Kidney capillary endothelial cell (primary cell): ENCODE data around the gene KATNAL2.
A peak's percentile ranks its signal among the peaks of the same experiment; 100 is the strongest.
"Not testable (repeated sequence)": the region's sequence is repeated elsewhere in the genome, so short reads cannot be mapped to it uniquely, and the experiment has no call there.

Experiments
- DNase-seq: peaks from one replicate; pipeline ENCODE4 v3.0.0-alpha.2; 2018; ENCODE audit warnings: low spot score

The KATNAL2 gene

DNA sequence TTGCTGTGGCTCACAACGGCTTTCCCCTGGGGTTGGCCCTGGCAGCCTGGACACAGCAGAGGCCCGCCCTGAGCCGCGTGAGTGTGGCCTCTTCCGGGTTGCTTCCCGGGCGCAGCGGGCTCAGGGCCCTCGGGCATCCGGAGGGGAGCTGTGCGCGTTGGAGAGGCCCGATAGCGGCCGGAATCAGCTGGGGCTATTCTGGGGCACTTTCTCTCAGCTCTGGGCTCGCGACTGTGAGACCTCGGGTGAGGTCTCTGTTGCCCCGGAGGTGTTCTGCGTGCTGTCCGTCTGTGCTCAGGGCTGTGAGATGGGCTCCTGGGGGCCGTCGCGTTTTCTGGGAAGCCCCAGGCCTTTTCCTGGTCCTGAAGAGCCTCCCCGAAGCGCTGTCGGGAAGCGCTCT is 117.2 kb downstream of the KATNAL2 start:
- not testable (repeated sequence) for DNase-seq

DNA sequence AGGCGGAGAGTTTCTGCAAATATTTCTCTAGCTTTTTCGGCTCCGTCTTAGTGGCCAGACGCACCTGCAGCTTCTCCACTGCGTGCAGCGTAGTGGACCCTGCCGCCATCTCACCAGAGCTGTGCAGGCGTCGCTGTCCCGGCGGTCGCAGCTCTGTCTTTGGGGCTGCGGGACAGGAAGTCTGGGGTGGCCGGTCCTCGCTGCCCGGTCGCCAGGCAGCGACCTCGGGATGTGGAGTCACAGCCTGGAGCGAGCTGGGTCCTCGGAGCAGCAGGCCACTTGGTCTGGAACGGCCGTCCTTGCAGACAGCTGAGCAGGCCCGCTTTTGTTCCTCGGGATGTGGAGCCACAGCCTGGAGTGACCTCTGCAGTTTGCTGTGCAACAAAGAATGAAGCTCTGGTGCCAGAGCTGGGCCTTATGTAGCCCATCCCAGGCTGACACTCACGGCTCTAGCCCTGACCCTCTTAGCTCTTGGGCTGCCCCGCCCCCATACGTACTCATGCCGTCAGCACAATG is 117.8 kb downstream of the KATNAL2 start, which contains the start of gene ELOA2:
Gene ELOA2, minus strand, starts transcription at position 466 of the 516 bp plus-strand sequence. Its CDS starts 357 bp downstream, at position 109.
- no peak for DNase-seq

DNA sequence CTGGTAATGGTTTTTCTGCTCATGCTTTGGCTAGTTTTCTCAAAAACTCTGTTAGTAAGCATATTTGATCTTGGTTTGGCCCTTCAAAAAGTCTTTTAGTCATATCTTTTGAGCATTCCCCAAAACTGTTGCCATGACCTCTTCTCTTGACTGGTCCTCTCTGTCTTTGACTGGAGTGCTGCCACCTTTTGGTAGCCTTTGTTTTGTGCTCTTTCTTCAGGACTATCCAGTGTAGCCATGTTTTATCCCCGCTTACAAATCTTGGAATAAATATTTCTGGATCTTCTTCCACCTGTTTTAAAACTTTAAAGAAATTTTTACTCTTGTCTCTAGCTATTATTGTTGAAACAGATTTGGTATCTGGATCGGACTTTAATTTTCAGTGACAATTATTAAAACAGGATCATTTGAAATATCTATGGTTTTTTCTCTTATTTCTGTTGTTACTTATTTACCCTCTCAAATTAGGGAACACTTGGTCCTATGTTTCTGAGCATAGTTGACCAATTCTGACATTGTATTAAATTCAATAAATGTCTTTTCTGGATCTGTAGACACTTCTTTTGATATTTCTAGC is 119.0 kb downstream of the KATNAL2 start:
- peak; percentile 16 for DNase-seq

DNA sequence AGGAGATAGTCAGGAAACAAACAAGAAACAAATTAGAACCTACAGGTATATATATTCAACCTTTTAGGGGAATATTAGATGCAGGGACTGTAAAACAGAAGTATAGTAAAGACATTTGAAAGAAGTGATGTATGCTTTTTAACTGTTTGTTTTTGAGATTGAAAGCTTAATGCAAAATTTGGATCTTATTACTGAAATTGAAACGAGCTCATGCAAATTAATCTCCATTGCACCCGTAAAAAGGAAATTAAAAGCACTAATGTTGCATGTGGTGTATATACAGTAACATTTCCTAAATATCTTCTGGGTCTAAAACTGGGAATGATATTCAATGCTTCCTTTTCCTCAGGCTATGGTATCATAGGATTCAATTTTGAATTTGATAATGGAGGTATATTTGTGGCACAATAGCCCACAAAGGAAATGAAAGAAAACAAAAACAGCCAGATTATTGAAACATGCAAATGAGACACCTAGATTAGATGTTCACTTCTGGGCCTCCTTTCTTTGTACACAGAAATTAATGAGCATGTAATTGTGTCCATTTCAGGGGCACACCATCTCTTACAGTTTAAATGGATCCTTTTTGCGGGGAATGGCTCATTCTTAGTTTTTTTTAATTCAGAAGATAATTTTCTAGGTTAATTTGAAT is 119.7 kb downstream of the KATNAL2 start:
- DNase-seq, result no peak

DNA sequence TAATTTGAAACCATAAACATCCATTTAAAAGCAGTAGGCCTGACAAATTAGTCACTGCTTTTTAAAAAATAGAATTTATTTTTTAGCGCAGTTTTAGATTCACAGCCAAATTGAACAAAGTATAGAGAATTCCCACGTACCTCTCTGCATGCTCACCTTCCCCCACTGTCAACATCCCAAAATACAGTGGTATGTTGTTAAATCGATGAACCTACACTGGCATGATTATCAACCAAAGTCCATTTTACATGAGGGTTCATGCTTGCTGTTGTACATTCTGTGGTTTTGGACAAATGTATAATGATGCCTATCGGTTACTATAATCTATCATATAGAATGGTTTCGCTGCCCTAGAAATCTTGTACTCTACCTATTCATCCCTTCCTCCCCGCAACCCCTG is 123.6 kb downstream of the KATNAL2 start:
- no peak for DNase-seq

DNA sequence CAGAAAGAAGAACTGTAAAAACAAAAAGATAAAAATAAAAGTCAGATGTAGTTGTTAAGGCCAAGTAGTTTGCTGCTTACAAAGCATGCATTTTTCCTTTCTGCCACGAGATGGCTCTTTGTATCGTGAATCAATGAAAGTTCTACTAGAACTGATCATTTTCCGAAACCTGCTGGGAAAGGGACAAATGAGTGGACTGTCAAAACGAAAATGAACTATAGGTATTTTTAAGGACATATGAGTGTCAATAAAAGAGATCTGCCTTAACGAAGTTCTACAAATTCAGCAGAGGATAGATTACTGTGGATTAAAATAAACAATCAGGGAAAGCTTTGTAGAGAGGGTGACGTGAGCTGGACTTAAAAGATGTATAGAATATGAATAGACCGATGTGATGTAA is 133.1 kb downstream of the KATNAL2 start:
- peak; percentile 40 for DNase-seq

DNA sequence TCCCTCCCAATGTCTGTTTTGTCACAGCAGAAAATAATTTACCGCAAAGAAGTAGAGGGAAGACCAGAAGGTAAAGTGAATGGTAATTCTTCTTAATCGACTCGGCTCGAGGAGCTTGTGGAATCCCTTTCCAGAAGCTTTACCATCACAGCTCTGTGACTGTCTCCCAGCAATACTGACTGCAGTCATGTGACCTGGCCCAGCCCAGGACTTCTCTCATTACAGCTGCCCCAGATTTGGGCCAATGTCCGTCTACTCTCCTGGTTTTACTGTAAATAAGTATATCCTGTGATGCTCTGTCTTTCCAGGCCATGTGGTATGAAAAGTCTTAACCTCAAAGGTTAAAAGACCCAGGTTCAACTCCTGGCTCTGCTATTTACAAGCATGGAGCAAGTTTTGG is 137.0 kb downstream of the KATNAL2 start:
- DNase-seq, result no peak

DNA sequence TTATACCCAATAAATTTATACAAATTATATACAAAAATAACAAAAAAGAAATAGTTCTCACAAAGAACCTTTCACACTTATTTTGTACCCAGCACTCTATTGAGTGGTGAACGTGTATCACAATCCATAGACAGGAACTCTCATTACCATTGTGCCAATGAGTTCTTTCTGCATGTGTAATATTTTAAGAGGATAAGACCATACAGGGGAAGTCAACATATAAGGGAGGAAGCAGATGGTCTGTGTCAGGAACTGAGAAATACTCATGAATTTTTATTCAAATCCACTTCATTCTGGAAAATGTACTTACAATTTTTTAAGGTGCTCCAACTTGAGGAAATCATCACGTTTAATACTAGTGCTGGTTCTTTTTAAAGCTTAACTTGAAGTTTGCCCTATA is 145.1 kb downstream of the KATNAL2 start:
- peak; percentile 78 for DNase-seq

DNA sequence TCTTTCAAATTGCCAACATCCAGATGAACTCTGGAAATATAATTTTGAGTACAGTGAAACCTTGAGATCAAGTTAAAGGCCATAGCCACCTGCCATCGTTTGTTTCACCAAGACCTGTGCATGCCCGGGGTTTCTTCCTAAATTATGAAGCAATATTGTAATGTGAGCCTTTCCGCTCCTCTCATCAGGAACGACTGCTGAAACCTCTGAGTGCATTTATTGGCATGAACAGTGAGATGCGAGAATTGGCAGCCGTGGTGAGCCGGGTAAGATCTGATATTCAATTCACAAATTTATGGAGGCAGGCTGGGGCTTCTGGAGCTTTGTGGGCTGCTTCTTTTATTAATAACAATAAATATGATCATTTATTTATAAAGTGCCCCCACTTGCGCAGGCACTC is 145.7 kb downstream of the KATNAL2 start:
- DNase-seq, result no peak

DNA sequence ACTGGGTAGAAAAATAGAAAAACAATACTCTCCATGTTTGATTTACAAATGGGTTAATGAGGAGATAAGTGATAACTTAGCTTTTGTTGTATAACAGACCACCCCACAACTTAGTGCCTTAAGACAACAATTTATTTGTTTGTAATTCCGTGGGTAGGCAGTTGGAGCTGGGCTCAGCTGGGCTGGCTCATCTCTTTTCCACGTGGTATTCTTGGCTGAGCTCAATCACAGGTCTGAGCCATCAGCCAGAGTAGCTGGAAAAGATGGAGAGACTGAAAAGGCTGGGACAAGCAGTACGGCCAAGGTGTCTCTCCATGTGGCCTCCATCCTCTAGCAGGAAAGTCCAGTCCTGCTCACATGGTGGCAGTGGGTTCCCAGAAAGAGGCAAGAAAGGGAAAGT is 150.2 kb downstream of the KATNAL2 start:
- no peak for DNase-seq

DNA sequence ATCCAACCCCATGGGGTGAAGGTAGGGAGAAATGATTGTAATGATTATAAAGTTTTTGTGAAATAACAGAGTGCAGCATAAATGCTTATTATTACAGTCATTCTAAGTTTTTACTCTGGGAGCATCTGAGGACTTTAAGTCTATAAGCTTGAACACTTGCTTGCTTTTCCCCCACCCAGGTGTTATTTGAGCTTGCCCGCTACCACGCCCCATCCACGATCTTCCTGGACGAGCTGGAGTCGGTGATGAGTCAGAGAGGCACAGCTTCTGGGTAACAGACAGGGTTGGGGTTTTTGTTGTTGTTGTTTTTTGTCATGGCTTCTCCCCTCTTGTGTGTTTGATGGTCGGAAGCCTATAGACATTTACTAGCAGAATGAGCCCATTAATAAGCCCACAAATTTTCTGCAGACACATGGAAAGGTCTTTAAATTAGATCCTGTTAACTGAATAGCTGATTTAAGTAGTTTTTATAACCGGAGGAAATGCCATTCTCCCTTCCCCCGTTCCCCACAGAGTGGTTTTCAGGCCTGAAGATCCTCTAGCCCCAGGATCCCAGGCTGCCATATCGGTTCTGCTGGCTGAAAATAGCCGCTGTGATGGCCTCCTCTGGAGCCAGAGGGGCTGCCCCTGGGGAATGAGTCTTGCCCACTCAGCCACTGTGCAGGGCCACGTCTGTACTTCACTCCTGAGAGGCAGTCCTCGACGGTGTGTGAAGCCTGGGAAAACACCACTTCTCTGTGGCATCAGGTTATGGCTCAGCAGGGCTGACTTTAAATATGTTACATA is 157.9 kb downstream of the KATNAL2 start:
- DNase-seq, result no peak

DNA sequence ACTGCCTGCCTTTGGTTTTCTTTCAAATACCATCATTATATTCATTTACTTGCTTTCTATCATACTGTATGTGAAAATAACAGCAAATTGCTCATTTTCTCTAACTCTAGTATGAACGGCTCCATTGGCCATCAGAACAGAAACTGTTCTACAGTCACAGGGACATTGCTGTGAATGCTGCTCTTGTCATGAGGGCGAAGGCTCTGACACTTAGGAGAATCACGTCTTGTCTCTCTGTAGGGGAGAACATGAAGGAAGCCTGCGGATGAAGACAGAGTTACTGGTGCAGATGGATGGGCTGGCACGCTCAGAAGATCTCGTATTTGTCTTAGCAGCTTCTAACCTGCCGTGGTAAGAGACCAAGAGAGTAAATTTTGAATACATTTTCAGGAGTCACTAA is 159.7 kb downstream of the KATNAL2 start:
- DNase-seq, result no peak

DNA sequence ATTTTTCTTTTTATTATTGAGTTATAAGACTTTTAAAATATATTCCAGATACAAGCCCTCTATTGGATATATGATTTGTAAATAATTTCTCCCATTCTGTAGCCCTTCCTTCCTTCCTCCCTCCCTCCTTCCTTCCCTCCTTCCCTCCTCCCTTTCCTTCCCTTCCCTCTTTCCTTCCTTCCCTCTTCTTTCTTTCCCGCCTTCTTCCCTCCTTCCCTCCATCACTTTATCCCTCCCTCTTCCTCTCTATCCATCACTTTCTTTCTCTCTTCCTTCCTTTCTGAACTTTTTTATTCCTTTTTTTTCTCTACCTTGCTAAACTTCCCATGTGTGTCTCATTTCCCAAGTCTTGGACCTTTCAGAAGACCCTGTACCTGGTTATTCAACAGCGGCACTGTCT is 163.5 kb downstream of the KATNAL2 start:
- DNase-seq, result no peak

DNA sequence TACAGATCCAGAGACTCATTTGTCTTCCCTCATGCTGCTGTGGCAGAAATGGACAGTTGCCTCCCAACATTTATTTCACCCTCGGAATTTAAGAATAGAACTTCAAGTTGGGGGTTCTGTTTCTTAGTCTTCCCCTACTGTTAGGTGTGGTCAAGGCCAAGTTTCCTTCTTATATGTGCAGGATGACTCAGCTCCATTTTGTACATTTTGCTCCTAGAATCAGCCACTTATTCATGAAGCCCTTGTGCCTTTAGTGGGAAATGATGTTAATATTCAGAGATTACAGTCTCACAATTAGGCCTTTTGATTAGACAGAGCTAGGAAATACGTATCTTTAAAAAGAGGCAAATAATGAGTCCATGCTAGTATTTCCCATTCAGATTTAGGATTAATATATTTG is 164.2 kb downstream of the KATNAL2 start:
- DNase-seq, result no peak

DNA sequence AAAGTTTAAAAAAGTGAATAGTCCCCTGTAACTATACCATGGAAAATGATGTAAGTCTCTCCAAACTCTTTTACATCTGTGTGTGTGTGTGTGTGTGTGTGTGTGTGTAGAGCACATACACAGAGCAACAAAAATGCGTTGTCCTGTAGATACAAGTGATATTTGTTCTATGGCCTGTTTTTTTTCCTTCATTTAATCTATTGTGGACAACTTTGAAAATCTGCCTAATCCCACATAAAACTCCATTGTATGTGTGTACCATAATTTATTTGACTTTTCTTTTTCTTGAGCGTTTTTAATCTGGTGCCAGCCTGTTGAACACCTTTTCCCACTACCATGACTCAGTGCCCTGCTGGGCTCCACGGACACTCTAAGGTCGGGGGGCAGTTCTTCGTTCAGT is 170.3 kb downstream of the KATNAL2 start:
- DNase-seq, result no peak

DNA sequence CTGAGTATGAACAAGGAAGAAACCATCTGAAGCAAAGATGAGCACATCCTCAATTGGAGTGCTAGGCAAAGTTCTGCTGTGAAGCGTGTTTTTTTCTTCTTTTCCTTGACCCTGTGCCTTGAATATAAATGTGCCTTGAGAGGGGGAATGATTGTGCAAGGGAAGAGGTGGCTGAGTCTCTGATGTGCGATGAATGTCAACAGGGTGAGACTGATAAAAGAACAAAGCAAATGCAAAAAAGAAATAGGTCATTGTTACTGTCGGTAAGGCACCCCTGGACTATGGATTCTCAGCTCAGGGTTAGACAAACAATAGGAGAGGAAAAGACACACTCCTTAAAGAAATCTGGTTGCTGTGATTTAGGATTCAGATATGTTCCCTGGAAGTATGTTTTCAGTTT is 178.4 kb downstream of the KATNAL2 start:
- no peak for DNase-seq

DNA sequence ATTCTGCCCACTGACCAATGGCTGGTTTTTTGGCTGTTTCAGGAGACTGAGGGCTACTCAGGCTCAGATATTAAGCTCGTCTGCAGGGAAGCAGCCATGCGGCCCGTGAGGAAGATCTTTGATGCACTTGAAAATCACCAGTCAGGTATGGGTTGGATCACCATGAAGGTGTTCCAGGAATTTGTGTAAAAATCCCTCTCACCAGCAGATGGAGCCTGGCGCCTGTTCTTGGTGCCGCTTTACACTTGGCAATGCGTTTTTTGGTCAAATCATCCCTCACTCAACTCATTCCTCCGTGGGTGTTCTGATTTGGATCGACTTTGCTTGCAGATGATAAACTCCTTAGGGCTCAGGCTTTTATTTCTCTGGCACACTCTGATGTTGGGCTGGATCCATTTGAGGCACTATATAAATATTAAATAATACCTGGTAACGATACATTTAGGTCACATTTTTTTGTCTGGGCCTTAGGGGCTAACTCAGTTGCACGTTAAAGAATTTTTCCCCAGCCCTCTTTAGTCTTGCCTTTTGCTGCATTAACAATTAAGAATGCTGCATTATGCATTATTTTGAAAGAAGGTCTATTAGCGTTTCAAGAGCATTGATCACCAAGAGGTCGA is 182.9 kb downstream of the KATNAL2 start:
- peak; percentile 40 for DNase-seq

DNA sequence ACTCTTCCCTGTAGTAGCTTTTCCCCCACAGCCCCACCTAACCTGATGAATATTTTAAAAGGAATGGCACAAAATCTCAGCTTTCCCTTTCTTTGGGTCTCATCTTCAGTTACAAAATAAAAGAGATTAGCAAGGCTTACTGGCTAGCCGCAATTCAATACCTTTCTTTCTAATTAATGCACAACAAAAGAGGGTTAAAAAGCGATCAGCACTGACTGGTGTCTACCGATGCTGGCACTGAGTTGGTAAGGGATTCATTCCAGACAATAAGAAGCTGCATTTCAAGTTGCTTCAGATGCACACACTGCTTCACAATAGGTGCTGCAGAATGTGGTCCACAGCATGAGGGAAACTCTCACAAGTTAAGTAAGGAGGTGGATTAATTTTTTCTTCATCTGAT is 191.0 kb downstream of the KATNAL2 start:
- no peak for DNase-seq

DNA sequence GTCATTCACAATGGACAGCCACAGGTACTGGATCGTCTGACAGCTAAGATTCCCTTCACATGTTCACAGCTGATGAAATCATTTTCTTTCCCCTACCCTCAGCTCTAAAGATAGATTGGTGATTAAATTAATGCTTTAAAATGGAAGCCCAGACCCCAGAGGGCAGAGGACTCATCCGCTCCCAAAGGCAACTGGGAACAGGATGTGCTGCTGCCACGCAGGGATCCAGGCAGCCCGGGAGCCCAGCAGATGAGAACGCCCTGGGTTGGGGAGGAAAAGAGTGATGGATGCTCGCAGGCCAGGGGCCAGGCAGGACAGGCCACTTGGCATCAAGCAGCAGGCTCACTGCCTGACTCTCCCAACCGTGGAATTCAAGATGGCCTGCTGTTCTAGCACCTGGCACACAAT is 191.6 kb downstream of the KATNAL2 start:
- DNase-seq, result no peak

DNA sequence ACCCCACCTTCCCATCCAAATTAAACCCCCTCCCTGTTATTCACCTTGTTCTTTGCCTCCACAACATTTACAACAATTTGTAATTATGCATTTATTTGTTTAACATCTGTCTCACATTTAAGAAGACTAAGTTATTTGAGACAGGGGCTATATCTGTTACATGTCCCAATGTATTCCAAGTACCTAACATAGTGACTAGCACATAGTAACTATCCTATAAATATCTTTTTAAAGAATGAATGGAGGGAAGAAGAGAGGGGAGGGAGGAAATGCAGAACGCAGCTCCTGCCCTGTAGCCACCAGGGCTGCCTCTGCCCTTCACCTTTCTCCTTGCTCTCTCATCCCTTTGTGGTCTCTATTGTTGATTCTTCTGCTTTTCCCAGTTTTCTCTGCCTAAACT is 192.3 kb downstream of the KATNAL2 start:
- DNase-seq, result no peak

DNA sequence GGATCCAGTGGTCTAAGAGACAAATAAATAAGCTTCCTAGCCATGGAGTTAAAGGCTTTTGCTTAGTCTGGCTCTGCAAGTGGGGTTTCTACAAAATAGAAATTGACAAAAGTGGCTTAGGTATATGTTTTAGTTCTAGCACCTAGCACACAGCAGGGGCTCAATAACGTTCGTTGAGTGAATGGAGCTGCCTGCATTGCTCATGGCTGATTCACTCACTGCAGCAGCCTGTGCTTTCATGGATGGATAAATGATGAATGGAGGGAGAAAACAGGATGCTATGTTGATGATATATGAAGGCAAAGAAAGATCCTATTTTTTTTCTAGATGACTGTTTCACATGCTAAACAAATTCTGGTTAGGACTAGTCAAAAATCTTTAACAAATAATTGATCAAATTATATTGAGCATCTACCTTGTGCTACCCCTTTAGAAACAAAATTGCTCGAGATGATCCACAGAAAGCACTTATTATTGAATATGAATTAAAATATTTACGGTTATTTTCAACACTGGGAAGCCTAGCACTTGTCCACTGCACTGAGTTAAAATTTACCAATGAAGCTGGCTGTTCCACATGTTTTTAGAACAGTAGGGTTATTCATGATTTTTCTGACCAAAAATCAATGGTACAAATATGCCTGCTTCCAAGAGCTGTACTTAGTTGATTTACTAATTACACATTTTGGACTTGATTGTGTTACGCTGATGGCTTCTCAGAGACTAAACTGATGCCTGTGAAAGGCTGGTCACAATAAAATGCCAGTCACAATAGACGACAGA is 193.3 kb downstream of the KATNAL2 start:
- DNase-seq, result no peak
